ENCODE measurements around the gene TRPC3.

TRPC3 gene

GRCh38 chr4:121877041-121877773 is 74.7 kb downstream of the TRPC3 start:
- H3K27ac ChIP-seq (ENCODE audit: low read depth, low read length) = no peak overlapping the region
- no peaks in the 10 kb centered on the region for H3K79me2 ChIP-seq (ENCODE audit: insufficient read depth, low read length)
- no peaks in the 10 kb centered on the region for H3K36me3 ChIP-seq (ENCODE audit: low read length)
- no peak overlapping the region for H2AFZ ChIP-seq (ENCODE audit: low read depth, low read length, severe bottlenecking)
- H3K27me3 ChIP-seq (ENCODE audit: low read length) = no peaks in the 10 kb centered on the region
- H3K9me2 ChIP-seq (replicated peaks; ENCODE audit: insufficient read depth, low read length) = no peaks in the 10 kb centered on the region
- no peak overlapping the region for H3K4me2 ChIP-seq (ENCODE audit: low read depth, low read length, poor library complexity, severe bottlenecking)
- H3K9ac ChIP-seq (ENCODE audit: low read length) = no peak overlapping the region
- no peaks in the 10 kb centered on the region for H4K20me1 ChIP-seq (ENCODE audit: low read depth, low read length)
- H3F3A ChIP-seq (ENCODE audit: insufficient read depth) = no peaks in the 10 kb centered on the region
- no peak overlapping the region for H3K4me3 ChIP-seq (ENCODE audit: insufficient read depth, low read length, poor library complexity, severe bottlenecking)
- TF ChIP-seq EZH2phosphoT487 (conservative IDR thresholded peaks at IDR 0.05; ENCODE audit: low read length) (no peak), CTCF (IDR thresholded peaks at IDR 0.05; ENCODE audit: insufficient read depth, low read length, poor library complexity, severe bottlenecking) (no peak)
- no peaks in the 10 kb centered on the region for H3K9me3 ChIP-seq (ENCODE audit: insufficient read depth, low read length)

DNA sequence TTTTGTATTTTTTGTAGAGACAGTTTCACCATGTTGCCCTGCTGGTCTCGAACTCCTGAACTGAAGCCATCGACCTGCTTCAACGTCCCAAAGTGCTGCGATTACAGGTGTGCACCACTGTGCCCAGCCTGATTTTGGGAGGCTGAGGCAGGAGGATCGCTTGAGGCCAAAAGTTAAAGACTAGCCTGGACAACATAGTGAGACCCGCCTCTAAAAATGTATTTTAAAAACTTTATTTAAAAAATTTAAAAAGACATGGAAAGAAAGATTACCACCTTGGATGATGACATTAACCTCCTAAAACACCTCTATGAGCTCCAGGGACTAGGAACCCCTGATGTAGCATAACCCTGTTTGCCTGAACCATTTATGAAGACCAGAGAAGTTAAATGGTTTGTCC is 75.8 kb downstream of the TRPC3 start:
- Histone ChIP-seq H3K27ac (ENCODE audit: low read depth, low read length) (no peak overlapping the region), H3K9ac (ENCODE audit: low read length) (no peak overlapping the region), H4K20me1 (ENCODE audit: low read depth, low read length) (no peaks in the 10 kb centered on the region), H3K9me2 (replicated peaks; ENCODE audit: insufficient read depth, low read length) (no peaks in the 10 kb centered on the region), H3K4me2 (ENCODE audit: low read depth, low read length, poor library complexity, severe bottlenecking) (no peak overlapping the region), H3K9me3 (ENCODE audit: insufficient read depth, low read length) (no peaks in the 10 kb centered on the region), H3K4me3 (ENCODE audit: insufficient read depth, low read length, poor library complexity, severe bottlenecking) (no peak overlapping the region), H3F3A (ENCODE audit: insufficient read depth) (no peaks in the 10 kb centered on the region), H3K27me3 (ENCODE audit: low read length) (no peaks in the 10 kb centered on the region), H2AFZ (ENCODE audit: low read depth, low read length, severe bottlenecking) (no peak overlapping the region), H3K36me3 (ENCODE audit: low read length) (no peaks in the 10 kb centered on the region), H3K79me2 (ENCODE audit: insufficient read depth, low read length) (no peaks in the 10 kb centered on the region)
- TF ChIP-seq CTCF (IDR thresholded peaks at IDR 0.05; ENCODE audit: insufficient read depth, low read length, poor library complexity, severe bottlenecking) = no peak
- TF ChIP-seq EZH2phosphoT487 (conservative IDR thresholded peaks at IDR 0.05; ENCODE audit: low read length) = no peak

GRCh38 chr4:121875652-121876051 is 76.2 kb downstream of the TRPC3 start:
- Histone ChIP-seq H3K4me2 (ENCODE audit: low read depth, low read length, poor library complexity, severe bottlenecking) (no peak overlapping the region), H3F3A (ENCODE audit: insufficient read depth) (no peaks in the 10 kb centered on the region), H3K36me3 (ENCODE audit: low read length) (no peaks in the 10 kb centered on the region), H2AFZ (ENCODE audit: low read depth, low read length, severe bottlenecking) (no peak overlapping the region), H3K9ac (ENCODE audit: low read length) (no peak overlapping the region), H3K9me2 (replicated peaks; ENCODE audit: insufficient read depth, low read length) (no peaks in the 10 kb centered on the region), H3K4me3 (ENCODE audit: insufficient read depth, low read length, poor library complexity, severe bottlenecking) (no peak overlapping the region), H3K27ac (ENCODE audit: low read depth, low read length) (no peak overlapping the region), H3K9me3 (ENCODE audit: insufficient read depth, low read length) (no peaks in the 10 kb centered on the region), H4K20me1 (ENCODE audit: low read depth, low read length) (no peaks in the 10 kb centered on the region), H3K79me2 (ENCODE audit: insufficient read depth, low read length) (no peaks in the 10 kb centered on the region), H3K27me3 (ENCODE audit: low read length) (no peaks in the 10 kb centered on the region)
- TF ChIP-seq CTCF (IDR thresholded peaks at IDR 0.05; ENCODE audit: insufficient read depth, low read length, poor library complexity, severe bottlenecking) = no peak
- TF ChIP-seq EZH2phosphoT487 (conservative IDR thresholded peaks at IDR 0.05; ENCODE audit: low read length) = no peak

Measured in SU-DHL-6 (cell line).